ENCODE measurements around the gene KIF20A. TPM values are rescaled to one million over a fixed set of nuclear protein-coding genes. Genes with fewer than 3 reads are reported as not detected.

The KIF20A gene
- total RNA-seq, 1 experiment from 2014 or later: 67.1 TPM

DNA sequence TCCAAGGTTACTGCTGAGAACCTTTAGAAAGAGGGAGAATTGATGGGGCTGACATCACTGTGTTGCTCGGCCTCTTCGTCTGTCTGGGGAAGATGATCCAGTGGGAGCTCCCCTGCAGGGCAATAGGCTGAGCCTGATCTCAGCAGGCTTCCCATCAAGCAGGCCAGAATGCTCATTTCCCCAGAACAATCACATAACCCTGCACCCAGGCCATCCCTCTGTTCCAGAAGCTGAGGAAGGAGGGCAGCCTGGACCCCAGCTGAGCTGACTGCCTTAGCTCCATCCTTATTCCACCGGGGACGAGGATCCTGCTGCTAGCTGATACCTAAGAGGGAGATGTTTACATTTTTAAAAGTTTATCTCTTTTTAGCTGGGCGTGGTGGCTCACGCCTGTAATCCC, 45.8 kb downstream of the KIF20A start:
- Histone ChIP-seq H2BK12ac (ENCODE audit: insufficient read length, low read depth, low read length) (no peak overlapping the region), H3K56ac (ENCODE audit: insufficient read length, low read depth, low read length) (no peak overlapping the region), H4K20me1 (ENCODE audit: control insufficient read depth, insufficient read depth, insufficient read length) (no peaks in the 10 kb centered on the region), H3K9ac (ENCODE audit: extremely low read depth, insufficient read length, low read length) (no peak overlapping the region), H3K4me2 (ENCODE audit: insufficient read depth, insufficient read length, low read length) (no peak overlapping the region), H2AFZ (ENCODE audit: low read length) (no peak overlapping the region), H3K4me1 (ENCODE audit: insufficient read depth, low read length) (no peaks in the 10 kb centered on the region), H3K9me3 (ENCODE audit: control insufficient read depth, low read depth, low read length) (no peaks in the 10 kb centered on the region), H2BK120ac (ENCODE audit: low read depth, low read length, poor library complexity, severe bottlenecking) (no peak overlapping the region), H3K27me3 (ENCODE audit: insufficient read depth, low read length) (no peaks in the 10 kb centered on the region), H2BK15ac (ENCODE audit: low read depth, low read length) (no peak overlapping the region), H4K91ac (ENCODE audit: insufficient read length, low read depth, low read length) (no peak overlapping the region), H3K79me1 (ENCODE audit: insufficient read depth, low read depth, low read length, poor library complexity, severe bottlenecking) (no peaks in the 10 kb centered on the region), H3K23me2 (ENCODE audit: insufficient read length, low read depth, low read length, poor library complexity, severe bottlenecking) (no peaks in the 10 kb centered on the region), H4K8ac (replicated peaks; ENCODE audit: insufficient read length, low read depth, low read length) (no peak overlapping the region), H3K27ac (ENCODE audit: insufficient read length, low read depth, low read length) (no peak overlapping the region), H3K79me2 (ENCODE audit: insufficient read depth, low read length) (no peaks in the 10 kb centered on the region), H3K23ac (ENCODE audit: insufficient read length, low read depth, low read length) (no peak overlapping the region), H2BK20ac (ENCODE audit: low read depth, low read length, poor library complexity, severe bottlenecking) (no peak overlapping the region), H3K4ac (ENCODE audit: low read depth, low read length) (no peak overlapping the region), H2AK5ac (ENCODE audit: insufficient read length, low read length) (no peak overlapping the region), H4K5ac (ENCODE audit: insufficient read length, low read depth, low read length) (no peak overlapping the region), H3T11ph (ENCODE audit: low read length) (no peak overlapping the region), H3K14ac (ENCODE audit: insufficient read depth, low read length) (no peak overlapping the region), H3K18ac (ENCODE audit: insufficient read length, low read depth, low read length) (no peak overlapping the region), H2BK5ac (ENCODE audit: insufficient read length, low read length) (no peak overlapping the region)
- Mint-ChIP-seq H3K27ac (no peak overlapping the region), H3K9me3 (peaks cover 7 to 12% of the 10 kb centered on the region in 2 experiments), H3K4me1 (peaks cover 3 to 4% of the 10 kb centered on the region in 2 experiments), H3K36me3 (ENCODE audit: insufficient read depth in 1 of 3, low read depth in 3 of 3) (peaks cover 0 to 2% (median 0%) of the 10 kb centered on the region in 3 experiments; a peak in 2 of 7 replicates), H3K4me3 (no peak overlapping the region), H3K27me3 (ENCODE audit: low read depth) (peaks cover 6% of the 10 kb centered on the region)
- no peak for TF ChIP-seq CTCF (conservative IDR thresholded peaks at IDR 0.05)
- no peak for DNase-seq
- WGBS (ENCODE audit: extremely low coverage, insufficient read length, low lambda C conversion rate): no CpG with 5 or more reads among the region's 6 CpGs

All from H9 (cell line).